SHP77 treated with DMSO at 0.1 percent for 48 hours (cell line): ENCODE data around the gene MED27.

Source experiments
- DNase-seq: peaks from one replicate; lab custom pipeline; 2025; lab: John Stamatoyannopoulos, UW

MED27 gene

DNA sequence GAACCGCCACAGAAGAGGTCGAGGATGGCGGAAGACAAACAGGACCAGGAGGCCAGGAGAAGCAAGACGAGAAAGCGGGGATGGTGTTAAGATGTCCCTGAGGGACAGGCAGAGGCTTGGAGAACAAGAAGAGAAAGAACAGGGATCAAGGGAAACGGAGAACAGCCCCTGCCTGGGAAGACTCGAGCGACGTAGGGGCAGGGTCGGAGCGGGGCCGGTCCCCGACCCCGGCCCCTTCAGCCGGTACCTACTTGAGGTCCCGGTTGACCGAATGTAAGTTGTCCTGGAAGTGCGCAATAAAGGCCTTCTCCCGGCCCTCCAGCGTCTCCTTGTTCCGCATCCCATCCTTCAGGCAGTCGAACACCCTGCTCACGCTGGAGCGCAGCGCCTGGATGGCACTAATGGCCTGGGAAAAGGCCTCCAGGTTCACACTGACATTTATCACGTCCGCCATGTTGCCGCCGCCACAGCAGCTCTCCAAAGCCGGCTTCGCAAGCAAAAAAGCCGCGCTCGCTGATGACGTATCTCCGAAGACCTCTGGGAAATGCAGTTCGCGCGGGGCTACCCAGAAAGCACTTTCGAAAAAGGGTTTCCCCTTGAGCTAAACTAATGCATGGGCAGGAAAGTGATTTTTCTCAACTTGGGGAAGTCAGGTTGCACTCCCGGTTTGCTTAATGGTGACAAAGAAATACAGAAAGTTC lies at the start of gene MED27:
MED27 (minus strand) TSS at position 477 of the 701 bp plus-strand sequence; CDS start at position 454, 23 bp downstream.
- peak; percentile 81 for DNase-seq

DNA sequence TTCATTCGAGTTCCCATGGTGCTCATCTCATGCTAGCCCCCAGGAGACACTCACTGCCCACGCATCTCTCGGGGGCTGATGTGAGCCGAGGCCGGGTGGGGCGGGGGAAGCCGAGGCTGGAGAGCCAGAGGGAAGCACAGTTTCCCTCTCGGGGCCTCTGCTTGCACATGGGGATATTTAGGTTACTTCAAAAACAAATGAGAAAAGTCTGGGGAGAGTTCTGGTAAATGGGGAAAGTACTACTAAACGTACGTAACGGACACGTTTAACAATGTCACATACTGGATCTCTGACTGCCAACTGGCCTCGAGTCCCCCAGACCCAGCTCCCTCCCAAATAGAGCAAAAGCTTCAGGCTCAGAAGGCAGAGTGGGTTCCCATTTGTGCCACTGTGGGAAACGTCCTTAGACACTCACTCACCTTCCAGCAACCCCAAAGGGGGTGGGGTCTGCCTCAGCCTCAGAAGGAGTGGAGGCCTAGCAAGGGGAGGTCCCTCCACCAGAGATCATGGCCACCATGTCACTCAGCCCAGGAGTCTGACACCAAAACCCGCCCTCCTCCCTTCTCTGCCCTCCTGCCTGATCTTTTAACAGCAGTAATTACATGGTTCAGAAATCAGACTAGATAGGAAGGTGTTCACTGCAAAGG lies 48.3 kb upstream of the MED27 start:
- DNase-seq = no peak

DNA sequence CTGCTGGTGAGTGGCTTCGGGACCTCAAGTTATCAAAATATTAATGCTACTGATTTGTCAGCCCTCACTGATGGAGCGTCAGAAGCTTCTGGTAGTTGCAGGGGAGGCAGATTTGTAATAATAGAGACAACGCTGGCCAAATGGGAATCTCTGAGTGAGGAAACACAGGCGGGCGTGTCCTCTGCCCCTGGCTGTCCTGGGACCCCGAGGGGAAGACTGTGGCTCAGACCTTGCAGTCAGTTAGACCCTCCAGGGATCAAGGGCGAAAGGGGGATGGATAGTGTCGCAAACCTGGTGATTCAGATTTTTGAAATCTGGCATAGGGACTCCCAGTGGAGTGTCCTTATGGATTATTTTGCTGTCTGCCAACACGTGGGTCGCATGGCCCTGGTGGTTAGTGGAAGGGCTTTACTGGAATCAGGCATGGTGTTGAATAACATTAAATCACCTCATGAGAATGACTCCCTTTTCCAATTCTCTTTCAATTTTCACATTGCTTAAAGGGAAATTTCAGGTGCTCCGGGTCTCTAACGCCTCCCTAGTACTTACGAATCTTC lies 47.1 kb upstream of the MED27 start:
- no peak for DNase-seq

- DNase-seq = no peak
Observed at GRCh38 chr9:132125944-132126679, 46.4 kb upstream of the MED27 start.

- DNase-seq = no peak
Observed at GRCh38 chr9:132125361-132125760, 45.7 kb upstream of the MED27 start.

GRCh38 chr9:132124800-132125199 lies 45.1 kb upstream of the MED27 start:
- DNase-seq = no peak

GRCh38 chr9:132121021-132121420 lies 41.4 kb upstream of the MED27 start:
- DNase-seq = no peak

GRCh38 chr9:132117694-132118093 lies 38.0 kb upstream of the MED27 start:
- no peak for DNase-seq

GRCh38 chr9:132116583-132116982 lies 36.9 kb upstream of the MED27 start:
- DNase-seq = no peak

- no peak for DNase-seq
Observed at GRCh38 chr9:132114102-132114707, 34.5 kb upstream of the MED27 start.

DNA sequence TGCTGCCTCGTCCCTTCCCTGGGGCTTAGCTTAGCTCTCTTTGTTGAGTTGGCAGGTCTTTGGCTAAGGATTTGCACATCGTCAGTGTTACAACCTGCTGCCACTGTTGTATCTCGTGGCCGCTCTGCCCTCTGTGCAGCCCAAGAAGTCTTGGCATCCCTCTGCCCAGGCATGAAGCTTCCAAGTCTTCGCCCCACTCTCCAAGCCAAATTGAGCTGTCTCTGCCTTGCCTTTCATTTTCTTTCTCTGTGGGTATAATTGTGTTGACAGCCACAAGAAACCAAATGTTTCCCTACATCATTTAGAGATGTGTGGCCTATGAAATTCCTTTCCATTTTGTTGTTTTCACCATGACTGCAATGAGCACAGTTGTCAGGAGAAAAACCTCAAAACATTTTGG lies 29.6 kb upstream of the MED27 start:
- no peak for DNase-seq

- no peak for DNase-seq
Observed at GRCh38 chr9:132108728-132109127, 29.1 kb upstream of the MED27 start.

DNA sequence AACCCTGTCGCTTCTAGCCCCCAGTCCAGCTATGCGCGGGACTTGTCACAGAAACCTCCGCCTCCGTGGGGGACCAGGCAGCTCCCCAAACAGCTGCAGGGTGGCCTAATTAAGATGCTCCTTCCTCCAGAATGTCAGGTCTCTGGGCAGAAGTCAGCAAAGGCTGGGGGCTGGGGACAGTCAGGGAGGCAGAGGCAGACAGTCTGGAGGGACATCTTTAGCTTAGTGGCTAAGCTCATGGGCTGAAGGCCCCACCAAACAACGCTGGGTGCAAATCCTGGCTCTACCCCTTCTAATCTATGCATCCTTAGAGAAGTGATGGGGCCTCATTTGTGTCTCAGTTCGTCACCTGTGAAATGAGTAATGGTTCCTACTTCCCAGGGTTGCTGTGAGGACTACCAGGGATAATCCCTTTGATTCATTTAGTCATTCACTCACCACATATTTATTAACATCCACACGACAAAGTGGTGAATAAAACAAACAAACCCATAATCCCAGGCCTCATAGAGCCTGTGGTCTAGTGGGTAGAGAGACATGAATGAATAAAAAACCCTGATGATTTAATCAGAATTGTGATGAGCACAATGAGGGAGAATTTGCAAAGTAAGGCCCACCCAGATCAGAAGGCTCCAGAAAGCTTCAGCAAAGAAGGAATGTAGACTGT lies 20.2 kb upstream of the MED27 start:
- DNase-seq = no peak

- DNase-seq = no peak
Observed at GRCh38 chr9:132099167-132099566, 19.5 kb upstream of the MED27 start.

DNA sequence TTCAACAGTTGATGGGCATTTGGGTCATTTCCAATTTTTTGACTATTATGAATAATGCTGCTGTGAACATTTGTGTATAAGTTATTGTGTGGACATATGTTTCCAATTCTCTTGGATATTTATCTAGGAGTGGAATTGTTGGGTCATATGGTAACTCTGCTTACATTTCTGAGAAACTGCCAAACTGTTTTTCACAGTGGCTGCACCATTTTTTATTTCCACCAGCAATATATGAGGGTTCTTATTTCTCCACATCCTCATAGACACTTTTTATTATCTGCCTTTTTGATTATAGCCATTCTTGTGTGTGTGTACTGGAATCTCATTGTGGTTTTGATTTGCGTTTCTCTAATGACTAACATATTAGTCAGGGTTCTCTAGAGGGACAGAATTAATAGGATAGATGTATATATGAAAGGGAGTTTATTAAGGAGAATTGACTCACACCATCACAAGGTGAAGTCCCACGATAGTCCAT lies 14.7 kb upstream of the MED27 start:
- DNase-seq = no peak

- no peak for DNase-seq
Observed at GRCh38 chr9:132090771-132091170, 11.1 kb upstream of the MED27 start.

DNA sequence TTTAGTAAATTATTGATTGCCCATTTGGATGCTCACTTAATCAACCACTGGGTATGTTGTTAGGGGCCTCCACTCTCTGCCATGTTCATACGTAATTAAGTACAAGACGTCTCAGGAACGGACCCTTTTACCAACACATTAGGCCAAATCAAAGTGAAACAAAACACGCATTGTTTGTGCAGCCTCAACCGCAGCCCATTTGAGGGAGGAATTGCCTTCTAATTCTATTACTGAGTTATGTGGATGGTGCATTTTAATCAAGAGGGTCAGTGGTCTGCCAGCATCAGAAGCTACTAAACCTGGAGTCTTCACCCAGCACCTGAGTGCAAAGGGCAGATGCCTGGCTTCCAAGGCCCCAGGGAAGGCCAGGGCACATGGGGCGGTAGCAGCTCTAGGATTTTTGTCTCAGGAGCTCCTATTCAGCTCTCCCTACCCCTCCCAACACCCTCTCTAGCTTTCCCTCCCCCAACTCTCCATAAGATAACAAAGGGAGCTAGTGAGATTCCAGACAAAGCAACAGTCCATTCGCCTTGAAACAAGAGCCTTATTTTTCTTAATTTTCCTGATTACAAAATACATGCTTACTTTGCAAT lies 7.9 kb upstream of the MED27 start:
- DNase-seq = no peak

DNA sequence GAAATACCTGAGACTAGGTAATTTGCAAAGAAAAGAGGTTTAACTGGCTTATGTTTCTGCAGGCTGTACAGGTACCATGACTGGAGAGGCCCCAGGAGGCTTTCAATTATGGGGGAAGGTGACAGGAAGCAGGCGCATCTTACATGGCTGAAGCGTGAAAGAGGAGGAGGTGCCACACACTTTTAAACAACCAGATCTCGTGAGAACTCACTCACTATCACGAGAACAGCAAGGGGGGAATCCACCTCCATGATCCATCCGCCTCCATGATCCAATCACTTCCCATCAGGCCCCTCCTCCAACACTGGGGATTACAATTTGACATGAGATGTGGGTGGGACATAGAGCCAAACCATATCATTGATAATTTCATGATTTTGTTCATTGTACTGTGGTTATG lies 2.5 kb upstream of the MED27 start:
- no peak for DNase-seq

DNA sequence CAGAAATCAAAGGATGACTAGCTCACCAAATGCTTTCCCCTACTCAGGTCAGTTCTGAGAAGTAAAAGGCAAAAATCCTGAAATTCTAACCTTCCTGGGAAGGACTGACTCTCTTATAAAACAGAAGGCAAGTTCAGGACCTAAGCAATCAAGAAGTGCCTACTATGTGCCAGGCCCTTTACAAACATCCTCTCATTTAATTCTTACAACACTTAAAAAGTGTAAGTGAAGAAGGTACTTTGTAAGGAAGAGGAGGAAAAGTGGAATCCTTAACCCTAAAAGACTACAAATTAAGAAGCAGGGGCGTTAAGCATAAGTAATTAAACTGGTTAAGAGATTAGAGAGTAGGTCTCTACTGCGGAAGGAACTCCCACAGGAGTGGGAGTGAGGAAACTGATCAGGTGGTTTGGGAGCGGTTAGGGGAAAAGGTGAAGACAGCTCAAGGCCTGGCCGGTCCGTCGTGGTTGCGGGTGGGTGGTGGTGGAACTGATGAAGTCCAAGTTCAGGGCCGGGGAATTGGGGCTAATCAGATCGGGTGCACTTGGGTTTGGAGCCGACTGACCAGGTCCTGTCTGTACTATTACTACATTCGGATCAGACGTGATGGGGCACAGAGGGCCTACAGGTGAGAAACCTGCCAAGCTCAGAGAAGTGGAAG lies 839 bp downstream of the MED27 start:
- DNase-seq = no peak

DNA sequence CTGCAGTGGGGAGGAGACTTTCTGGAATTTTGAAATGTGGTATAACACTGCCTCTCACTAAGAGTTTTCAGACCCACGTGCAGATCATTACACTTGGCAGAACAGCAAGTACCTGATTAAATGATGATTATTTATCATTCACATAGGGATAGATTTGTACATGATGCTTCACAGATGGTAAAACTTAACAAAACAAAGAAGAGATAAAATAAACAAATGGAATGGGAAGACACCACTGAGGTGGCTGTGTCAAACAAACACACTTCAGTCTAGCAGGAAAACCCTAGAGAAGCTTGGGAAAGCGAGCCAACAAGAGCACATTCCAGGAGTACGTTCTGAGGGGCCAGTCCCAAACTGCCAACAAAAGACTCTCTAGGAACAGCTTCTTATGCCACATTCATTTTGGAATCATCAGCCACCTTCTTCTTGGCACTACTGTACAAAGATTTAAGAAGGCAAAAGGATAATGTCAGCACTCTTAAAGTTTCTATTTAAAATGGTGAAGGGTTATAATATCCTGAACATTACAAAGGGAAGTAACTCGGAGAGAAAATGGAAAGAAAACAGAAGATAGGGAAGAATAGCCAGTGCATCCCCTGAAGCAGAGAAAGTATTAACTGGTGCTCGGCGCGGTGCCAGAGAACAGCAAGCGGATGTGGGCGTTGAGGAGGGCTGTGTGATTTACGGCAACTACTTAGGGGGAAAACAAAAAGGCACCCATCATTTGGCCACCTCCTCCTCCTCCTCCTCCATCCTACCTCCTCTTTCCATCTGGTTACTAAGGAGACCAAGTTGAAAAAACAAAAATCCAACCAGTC lies 1.6 kb downstream of the MED27 start:
- DNase-seq = no peak
